Measurements from ENCODE around the gene INTS15.

INTS15 gene

GRCh38 chr7:6643915-6644625 lies 54.2 kb downstream of the INTS15 start:
- DNase-seq, result no peak

GRCh38 chr7:6644728-6645127 lies 54.9 kb downstream of the INTS15 start:
- DNase-seq, result no peak

GRCh38 chr7:6646465-6646864 lies 56.6 kb downstream of the INTS15 start:
- no peak for DNase-seq

- DNase-seq, result no peak
Observed at GRCh38 chr7:6647080-6647479, 57.3 kb downstream of the INTS15 start.

- DNase-seq, result no peak
Observed at GRCh38 chr7:6647541-6647940, 57.7 kb downstream of the INTS15 start.

- DNase-seq, result no peak
Observed at GRCh38 chr7:6648066-6648814, 58.4 kb downstream of the INTS15 start.

GRCh38 chr7:6648815-6649104 lies 58.9 kb downstream of the INTS15 start:
- no peak for DNase-seq

- no peak for DNase-seq
Observed at GRCh38 chr7:6649241-6649961, 59.6 kb downstream of the INTS15 start.

GRCh38 chr7:6650086-6650485 lies 60.3 kb downstream of the INTS15 start:
- no peak for DNase-seq

- DNase-seq, result no peak
Observed at GRCh38 chr7:6650521-6651011, 60.7 kb downstream of the INTS15 start.

- no peak for DNase-seq
Observed at GRCh38 chr7:6651851-6652445, 62.1 kb downstream of the INTS15 start.

- no peak for DNase-seq
Observed at GRCh38 chr7:6652446-6653011, 62.7 kb downstream of the INTS15 start.

- no peak for DNase-seq
Observed at GRCh38 chr7:6653071-6654003, 63.5 kb downstream of the INTS15 start.

GRCh38 chr7:6654113-6654841 lies 64.5 kb downstream of the INTS15 start:
- no peak for DNase-seq

- DNase-seq, result no peak
Observed at GRCh38 chr7:6654842-6655610, 65.2 kb downstream of the INTS15 start.

GRCh38 chr7:6655636-6656385 lies 66.0 kb downstream of the INTS15 start:
- DNase-seq, result no peak

- DNase-seq, result no peak
Observed at GRCh38 chr7:6656413-6656812, 66.6 kb downstream of the INTS15 start.
